Stomach (tissue), 9 donors: Measurements from ENCODE around the gene PLA2G4F. TPM values are rescaled to one million over a fixed set of nuclear protein-coding genes. Genes with fewer than 3 reads are reported as not detected.

ENCODE experiments used
- DNase-seq, 2 donors: peaks; one replicate each; pipeline versions ENCODE4 v3.0.0 to v3.0.0-alpha.2; 2013 to 2019
- H3K27ac ChIP-seq, 5 donors: fragments of 200-600 bp in 4 of 5; sonication (generic) in 4 of 5; one replicate each; pipeline ENCODE4 v1.5.1; 2013 to 2019; ENCODE audit warnings: mild to moderate bottlenecking in 1 of 5, moderate library complexity in 1 of 5
- H3K27me3 ChIP-seq, 3 donors: fragments of 200-600 bp; sonication (generic); one replicate each; pipeline ENCODE4 v1.5.1; 2017 to 2019; ENCODE audit warnings: mixed run types in 1 of 3
- H3K36me3 ChIP-seq, 4 donors: fragments of 200-600 bp; sonication (generic); 1 replicate in 3 of 4; 2 replicates in 1 of 4; pipeline ENCODE4 v1.5.1; 2016 to 2019
- H3K4me1 ChIP-seq, 4 donors: fragments of 200-600 bp; sonication (generic); one replicate each; pipeline ENCODE4 v1.5.1; 2016 to 2019
- H3K4me3 ChIP-seq, 4 donors: fragments of 200-600 bp; sonication (generic) in 3 of 4; one replicate each; pipeline ENCODE4 v1.5.1; 2016 to 2019; ENCODE audit warnings: mild to moderate bottlenecking in 1 of 4
- H3K9me3 ChIP-seq, 4 donors: fragments of 200-600 bp; sonication (generic); one replicate each; pipeline ENCODE4 v1.5.1; 2016 to 2019
- CTCF ChIP-seq, 7 experiments: fragments of 450-650 bp in 4 of 7; fragments of 200-600 bp in 3 of 7; sonication (generic) in 3 of 7; IDR thresholded peaks; one replicate each; pipeline ENCODE4 v1.5.1; 2016 to 2019; ENCODE audit warnings: antibody characterized with exemption in 7 of 7, control low read depth in 2 of 7, mild to moderate bottlenecking in 1 of 7
- EP300 ChIP-seq: sonication (generic); formaldehyde crosslinking; IDR thresholded peaks from one replicate; pipeline ENCODE4 v1.6.1; 2017; ENCODE audit warnings: antibody characterized with exemption
- POLR2A ChIP-seq, 4 donors: fragments of 450-650 bp; IDR thresholded peaks; one replicate each; pipeline ENCODE4 v1.6.1; 2016; ENCODE audit warnings: antibody characterized with exemption in 4 of 4, control low read depth in 2 of 4, mild to moderate bottlenecking in 1 of 4, moderate library complexity in 1 of 4
- POLR2AphosphoS5 ChIP-seq, 3 donors: sonication (generic); formaldehyde crosslinking; IDR thresholded peaks; one replicate each; pipeline ENCODE4 v1.6.1; 2016; ENCODE audit warnings: antibody characterized with exemption in 3 of 3
- WGBS, 5 donors: extraction: QIAGEN DNeasy Blood & Tissue Kit in 3 of 5; methylation state at CpG; one replicate each; pipeline versions ENCODE4 v1.1.5 to v1.1.7; 2013 to 2018; 5-methylcytosine and 5-hydroxymethylcytosine counted together
- intact Hi-C: fragments of 100-400 bp; cut with DNase I; formaldehyde crosslinking; loops from one replicate; pipeline ENCODE4 v1.15.1; 2023; ENCODE audit warnings: low total_unique reads
- polyA plus RNA-seq, 3 donors: library from polyadenylated mRNA; stranded (reverse); fragments of 200-250 nt; gene quantifications; one replicate each; pipeline ENCODE4 v1.2.3, GENCODE V29; 2013
- total RNA-seq, 5 donors: library from RNA; depleted of rRNA; stranded (reverse); fragments of >200 nt; gene quantifications; one replicate each; pipeline versions ENCODE4 v1.1.0 to v1.2.3, GENCODE V29; 2014 to 2016
- donor health status: healthy with polysubstance abuse.
- donor health status: Bipolar disorder and iron deficiency.
- donor health status: healthy.

Gene PLA2G4F
- total and polyA plus RNA-seq, 8 donors: 1.9 to 41.4 (median 8.4) TPM

DNA sequence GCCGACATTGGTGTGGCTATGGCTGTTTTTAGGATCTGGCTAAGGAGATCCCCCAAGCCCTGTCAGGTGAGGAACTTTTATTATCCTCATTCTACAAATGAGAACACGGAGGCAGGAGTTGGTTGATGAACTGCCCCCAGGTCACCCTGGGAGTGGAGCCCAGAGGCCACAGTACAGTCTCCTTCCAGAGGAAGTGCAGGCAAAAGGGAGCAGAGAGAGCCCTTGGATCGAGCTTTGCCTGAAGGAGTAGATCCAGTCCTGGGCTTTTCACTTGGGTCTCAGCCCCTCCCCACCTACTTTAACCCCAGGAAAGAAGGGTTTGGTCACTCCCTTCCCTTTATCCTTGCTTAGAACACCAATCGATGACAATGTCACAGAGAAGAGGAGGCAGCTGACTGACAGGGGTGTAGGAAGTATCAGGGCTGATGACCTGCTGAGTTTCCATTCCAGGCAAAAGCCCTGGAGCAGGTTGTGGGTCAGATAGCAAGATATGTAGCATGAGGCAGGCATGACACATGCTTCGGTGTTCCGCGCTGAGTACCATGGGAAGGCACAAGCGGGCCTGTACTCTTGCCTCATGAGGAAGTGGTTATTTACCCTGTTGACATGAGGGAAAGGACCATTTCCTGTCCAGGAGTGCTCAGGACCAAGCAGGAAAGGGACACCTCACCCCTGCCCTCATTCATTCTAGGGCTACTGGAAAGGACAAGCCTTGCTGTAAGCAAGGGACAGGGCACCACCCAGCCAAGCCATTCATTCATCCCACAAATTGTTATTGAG is 56.2 kb downstream of the PLA2G4F start:
- H3K4me3 ChIP-seq: no peak overlapping the region
- H3K4me1 ChIP-seq: peaks cover 0 to 9% (median 0%) of the 10 kb centered on the region in 4 donors
- H3K36me3 ChIP-seq: no peaks in the 10 kb centered on the region
- H3K9me3 ChIP-seq: no peaks in the 10 kb centered on the region
- intact Hi-C loops: no loop called here
- DNase-seq: peak in 1 of 2 donors; percentile 42
- H3K27me3 ChIP-seq: peaks cover 0 to 4% (median 0%) of the 10 kb centered on the region in 3 donors
- H3K27ac ChIP-seq: peak overlapping the region in 2 of 5 donors; percentile 13
- TF ChIP-seq POLR2A (IDR thresholded peaks at IDR 0.05) (no peak), POLR2AphosphoS5 (IDR thresholded peaks at IDR 0.05) (peak in 2 of 3 donors; percentile 15 to 41)
- 65 to 86% (median 76%) methylated on average over 8 of the region's 8 CpGs for WGBS, 5 donors

DNA sequence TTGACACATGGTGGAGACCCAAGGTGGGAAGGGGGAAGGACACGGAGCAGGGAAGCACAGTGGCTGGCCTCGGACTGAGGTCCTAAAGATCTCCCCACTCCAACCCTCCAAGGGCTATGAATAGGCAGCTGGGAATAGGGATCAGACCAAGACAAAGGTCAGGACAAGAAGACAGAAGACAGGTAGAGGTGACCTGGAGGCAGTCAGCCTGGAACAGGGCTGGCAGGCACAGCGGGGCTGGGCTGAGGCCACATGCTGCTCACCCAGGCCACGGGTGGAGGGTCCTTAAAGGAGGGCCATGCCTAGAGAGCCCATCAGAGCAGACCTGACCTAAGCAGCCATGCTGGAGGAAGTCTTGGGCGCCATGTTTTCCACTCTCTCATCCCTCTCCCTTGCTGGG is 59.4 kb downstream of the PLA2G4F start:
- Histone ChIP-seq H3K27ac (no peak overlapping the region), H3K27me3 (peaks cover 0 to 4% (median 0%) of the 10 kb centered on the region in 3 donors), H3K9me3 (no peaks in the 10 kb centered on the region), H3K36me3 (no peaks in the 10 kb centered on the region), H3K4me1 (peaks cover 0 to 19% (median 10%) of the 10 kb centered on the region in 4 donors), H3K4me3 (no peak overlapping the region)
- TF ChIP-seq EP300 (no peak), POLR2AphosphoS5 (IDR thresholded peaks at IDR 0.05) (no peak), CTCF (IDR thresholded peaks at IDR 0.05) (no peak), POLR2A (IDR thresholded peaks at IDR 0.05) (no peak)
- 79 to 96% (median 90%) methylated on average over 5 of the region's 5 CpGs for WGBS, 5 donors
- no peak for DNase-seq
- intact Hi-C loops: no loop called here

- intact Hi-C loops: no loop called here
- H3K4me1 ChIP-seq: peaks cover 2 to 19% (median 17%) of the 10 kb centered on the region in 4 donors
- no peaks in the 10 kb centered on the region for H3K9me3 ChIP-seq
- H3K27ac ChIP-seq: no peak within 1 kb of the TSS
- 60 to 72% (median 63%) methylated on average over 6 of the region's 6 CpGs for WGBS, 5 donors
- H3K36me3 ChIP-seq: no peaks in the 10 kb centered on the region
- no peak within 1 kb of the TSS for H3K4me3 ChIP-seq
- peaks cover 0 to 4% (median 0%) of the 10 kb centered on the region in 3 donors for H3K27me3 ChIP-seq
- no peak for TF ChIP-seq EP300
- TF ChIP-seq POLR2AphosphoS5 (IDR thresholded peaks at IDR 0.05): no peak
- TF ChIP-seq CTCF (IDR thresholded peaks at IDR 0.05): no peak
- TF ChIP-seq POLR2A (IDR thresholded peaks at IDR 0.05): no peak
- DNase-seq: peak in 1 of 2 donors; percentile 27
These were observed 61.9 kb downstream of the PLA2G4F start, which contains the start of gene PLA2G4D for GRCh38 chr15:42094512-42094963. TSS of gene PLA2G4D (minus strand) at chr15:42094562. CDS start at chr15:42094459, 103 bp downstream.

DNA sequence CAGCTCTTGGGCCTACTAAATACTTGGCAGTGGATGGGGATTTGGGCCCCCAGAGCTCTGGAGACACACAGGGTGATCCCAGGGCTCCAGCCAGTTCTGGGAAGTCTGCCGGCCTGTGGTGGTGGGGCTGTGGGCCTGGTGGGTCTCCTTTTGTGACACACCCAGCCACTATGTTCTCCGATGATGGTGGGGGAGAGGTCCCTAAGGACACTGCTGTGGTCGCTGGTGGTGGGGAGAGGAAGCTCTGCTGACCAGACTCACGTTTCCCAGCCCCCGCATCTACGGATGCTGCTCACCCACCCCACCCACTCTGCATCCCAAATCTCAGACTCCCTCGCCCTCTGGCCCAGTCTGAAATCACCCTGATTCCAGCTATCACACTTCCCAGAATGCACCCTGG is 62.5 kb downstream of the PLA2G4F start:
- Histone ChIP-seq H3K27me3 (peaks cover 0 to 4% (median 0%) of the 10 kb centered on the region in 3 donors), H3K4me3 (no peak overlapping the region), H3K27ac (no peak overlapping the region), H3K9me3 (no peaks in the 10 kb centered on the region), H3K4me1 (peaks cover 8 to 25% (median 23%) of the 10 kb centered on the region in 4 donors), H3K36me3 (no peaks in the 10 kb centered on the region)
- intact Hi-C loops: no loop called here
- TF ChIP-seq POLR2A (IDR thresholded peaks at IDR 0.05) (no peak), POLR2AphosphoS5 (IDR thresholded peaks at IDR 0.05) (no peak), CTCF (IDR thresholded peaks at IDR 0.05) (no peak), EP300 (no peak)
- WGBS, 5 donors: 81 to 87% (median 82%) methylated on average over 5 to 7 of the region's 7 CpGs
- peak in 1 of 2 donors; percentile 17 for DNase-seq
